SIG-M5 (cell line): ENCODE results near the gene OR5M8.

Experiments used
- DNase-seq: peaks from one replicate; lab custom pipeline; 2025; lab: John Stamatoyannopoulos, UW

OR5M8 gene

DNA sequence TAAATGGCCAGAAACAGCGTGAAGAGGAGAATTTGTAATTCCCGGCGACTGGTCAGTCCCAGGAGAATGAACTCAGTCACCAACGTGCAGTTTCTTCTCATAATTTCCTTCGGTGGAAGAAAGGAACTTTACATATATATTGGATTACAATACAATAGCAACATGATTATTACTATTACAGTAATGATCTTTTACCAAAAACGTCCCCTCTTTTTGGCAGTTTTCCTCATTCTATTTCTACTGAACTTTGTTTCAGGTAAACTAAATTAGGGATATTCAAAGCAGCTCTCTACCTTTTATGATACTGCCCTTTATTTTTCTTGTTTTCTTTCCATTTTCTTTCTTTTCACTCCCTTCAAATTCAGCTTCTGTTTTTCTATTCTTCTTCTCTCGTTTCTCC is at the start of gene OR5M8:
Gene OR5M8, minus strand, starts transcription at position 101 of the 400 bp plus-strand sequence. Its CDS starts 0 bp downstream, at position 101.
- no peak for DNase-seq

DNA sequence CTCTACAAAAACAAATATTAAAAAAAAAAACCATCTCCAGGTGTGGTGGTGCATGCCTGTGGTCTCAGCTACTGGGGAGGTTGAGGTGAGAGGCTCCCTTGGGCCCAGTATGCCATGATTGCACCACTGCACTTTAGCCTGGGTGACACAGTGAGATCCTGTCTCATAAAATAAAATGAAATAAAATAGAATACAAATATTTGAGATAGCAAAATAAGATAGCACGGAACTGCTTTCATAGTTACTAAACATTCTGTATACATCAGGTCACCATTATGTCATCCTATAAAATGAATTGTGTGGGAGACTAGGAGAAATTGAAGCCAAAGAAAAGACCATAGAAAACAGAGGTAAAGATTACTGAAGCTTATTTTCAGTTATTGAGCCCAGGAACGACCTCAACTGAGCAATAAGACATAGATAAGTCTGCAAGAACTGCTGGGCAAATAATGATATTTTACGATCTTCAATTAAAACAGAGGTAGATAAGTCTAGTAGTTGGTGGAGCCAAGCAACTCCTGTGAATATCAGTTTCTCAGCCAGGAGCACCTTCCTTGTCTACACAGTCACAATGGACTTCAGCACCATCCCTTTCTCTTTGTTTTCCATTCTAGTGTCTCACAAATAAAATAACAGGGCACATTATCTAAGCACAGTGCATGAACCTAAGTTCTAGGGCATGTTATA is 42.0 kb upstream of the OR5M8 start:
- no peak for DNase-seq

DNA sequence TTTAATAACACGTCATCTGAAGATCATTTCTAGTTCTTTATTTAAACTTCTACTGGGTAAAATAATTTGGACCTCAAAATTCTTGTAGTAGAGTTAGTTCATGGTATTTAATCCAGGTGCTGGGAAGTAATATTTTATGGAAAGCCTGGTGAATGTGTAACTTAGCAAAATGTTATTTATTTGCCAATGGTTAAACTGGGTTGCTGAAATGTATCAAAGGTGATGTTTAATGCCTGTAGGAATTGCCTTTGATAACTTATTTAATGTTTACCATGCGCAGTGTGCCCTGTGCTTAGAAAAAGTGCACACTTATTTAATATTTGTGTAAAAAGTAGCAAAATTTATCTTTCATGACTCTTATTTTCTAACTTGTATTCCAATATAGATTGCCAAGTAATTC is 40.7 kb upstream of the OR5M8 start:
- no peak for DNase-seq

DNA sequence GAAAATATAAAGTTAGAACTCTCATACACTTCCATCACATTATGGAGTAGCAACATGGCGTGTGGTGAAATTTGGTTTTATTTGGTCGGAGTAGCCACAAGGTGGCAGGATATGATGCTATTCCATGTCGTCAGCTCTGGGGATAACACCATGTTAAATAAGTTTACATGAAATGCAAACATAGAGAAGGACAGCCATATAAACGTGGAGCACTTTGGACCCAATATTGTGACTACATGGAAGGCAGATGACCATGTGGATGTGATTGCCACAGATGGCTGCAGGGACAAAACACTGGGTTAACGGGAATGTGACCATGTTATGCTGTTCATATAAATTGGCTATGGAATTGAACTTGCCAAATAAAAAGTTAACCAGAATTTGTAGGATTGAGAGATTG is 30.8 kb upstream of the OR5M8 start:
- DNase-seq = no peak

DNA sequence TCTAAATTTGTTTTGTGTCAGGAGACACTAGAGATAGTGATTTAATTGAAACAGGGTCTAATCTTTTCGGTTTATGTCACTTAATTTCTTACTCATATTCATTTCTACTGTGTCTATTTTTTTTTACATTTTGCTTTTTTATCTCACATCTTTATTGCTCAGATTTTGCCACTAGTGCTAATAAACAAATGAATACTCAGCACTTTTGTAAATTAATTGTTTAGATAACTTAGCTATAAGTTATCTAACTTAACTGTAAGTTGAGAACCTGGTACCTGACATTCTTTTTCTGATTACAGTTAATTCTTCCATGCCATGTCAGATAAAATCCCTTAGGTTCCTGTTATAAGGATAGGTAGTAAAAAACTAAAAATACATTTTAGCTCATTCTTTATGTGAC is 22.1 kb upstream of the OR5M8 start:
- no peak for DNase-seq

DNA sequence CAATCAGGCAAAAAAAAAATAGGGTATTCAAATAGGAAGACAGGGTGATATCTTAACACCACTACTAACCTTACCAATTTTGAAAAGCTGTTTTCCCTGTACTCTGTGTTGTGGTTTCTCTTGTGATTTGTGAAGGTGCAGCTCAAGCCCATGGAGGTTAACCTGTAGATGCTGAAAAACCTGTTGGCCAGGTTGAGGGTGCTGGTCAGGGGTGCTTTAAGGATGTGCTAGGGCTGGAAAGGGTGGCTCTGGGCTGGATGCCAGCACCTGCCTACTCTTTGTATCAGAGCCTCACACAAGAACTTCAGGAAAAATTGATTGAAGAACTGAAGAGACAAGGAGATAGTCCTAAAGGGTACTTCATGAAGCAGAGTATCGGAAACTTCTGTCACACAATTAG is 18.3 kb upstream of the OR5M8 start:
- no peak for DNase-seq

DNA sequence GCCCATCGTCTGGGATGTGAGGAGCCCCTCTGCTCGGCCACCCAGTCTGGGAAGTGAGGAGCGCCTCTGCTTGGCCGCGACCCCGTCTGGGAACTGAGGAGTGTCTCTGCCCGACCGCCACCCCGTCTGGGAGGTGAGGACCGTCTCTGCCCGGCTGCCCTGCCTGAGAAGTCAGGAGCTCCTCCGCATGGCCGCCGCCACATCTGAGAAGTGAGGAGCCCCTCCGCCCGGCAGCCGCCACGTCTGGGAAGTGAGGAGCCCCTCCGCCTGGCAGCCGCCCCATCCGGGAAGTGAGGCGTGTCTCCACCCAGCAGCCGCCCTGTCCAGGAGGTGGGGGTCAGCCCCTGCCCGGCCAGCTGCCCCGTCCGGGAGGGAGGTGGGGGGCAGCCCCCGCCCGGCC is 5.8 kb upstream of the OR5M8 start:
- no peak for DNase-seq

DNA sequence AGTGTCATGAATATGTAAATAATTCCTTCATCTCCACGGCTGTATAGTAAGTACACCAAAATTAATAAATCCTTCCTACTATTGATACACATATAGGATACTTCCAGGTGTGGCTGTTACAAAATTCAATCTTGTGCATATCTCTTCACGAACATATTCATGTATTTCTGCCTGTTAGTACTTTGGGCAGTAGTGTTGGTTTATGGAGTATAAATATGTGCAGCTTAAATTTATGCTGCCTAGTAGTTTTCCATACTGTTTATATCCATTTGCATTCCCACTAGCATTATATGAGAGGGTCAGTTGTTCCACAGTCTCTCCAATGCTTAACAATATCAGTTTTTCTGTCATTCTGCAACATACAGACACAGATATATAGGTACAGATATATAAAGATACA is 3.9 kb upstream of the OR5M8 start:
- DNase-seq = no peak

DNA sequence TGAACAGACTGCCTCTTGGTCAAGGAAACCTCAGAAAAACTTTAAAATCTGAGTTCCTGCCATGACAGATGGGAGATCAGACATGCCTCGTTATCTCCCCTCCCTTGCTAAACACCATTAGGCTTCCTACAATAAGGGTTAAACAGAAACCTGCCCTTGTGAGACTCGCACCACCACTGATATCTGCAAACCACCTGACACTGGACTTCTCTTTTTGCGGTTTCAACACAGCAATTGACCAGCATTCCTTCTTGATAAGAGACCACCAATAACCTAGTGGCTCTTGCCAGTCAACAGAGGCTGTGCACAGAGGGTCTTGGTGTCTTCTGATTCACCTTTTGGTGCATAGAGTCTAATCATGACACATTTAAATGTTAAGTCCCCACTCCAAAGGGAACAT is 4.4 kb downstream of the OR5M8 start:
- no peak for DNase-seq

DNA sequence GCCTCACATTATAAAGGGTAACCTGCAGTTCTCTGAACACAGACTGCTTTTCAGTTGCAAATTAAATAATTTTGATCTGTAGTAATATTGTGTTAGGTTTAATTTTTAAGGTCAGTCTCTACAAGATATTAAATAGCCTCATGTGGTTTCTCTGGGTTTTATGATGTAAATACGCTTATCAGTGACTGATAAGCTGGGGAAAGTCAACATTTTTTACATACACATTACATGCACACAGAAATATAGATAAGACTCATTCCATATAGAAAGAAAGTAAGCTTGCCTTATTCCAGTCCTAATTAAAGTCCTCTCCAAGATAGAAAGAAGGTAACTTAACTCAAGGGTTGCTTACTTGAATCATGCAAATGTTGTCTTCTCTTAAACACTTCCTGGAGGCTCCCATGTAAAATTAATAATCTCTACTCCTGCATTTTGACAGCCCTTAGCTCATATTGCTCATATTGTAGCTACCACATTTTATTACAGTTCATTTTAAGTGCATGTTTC is 16.4 kb downstream of the OR5M8 start:
- no peak for DNase-seq

DNA sequence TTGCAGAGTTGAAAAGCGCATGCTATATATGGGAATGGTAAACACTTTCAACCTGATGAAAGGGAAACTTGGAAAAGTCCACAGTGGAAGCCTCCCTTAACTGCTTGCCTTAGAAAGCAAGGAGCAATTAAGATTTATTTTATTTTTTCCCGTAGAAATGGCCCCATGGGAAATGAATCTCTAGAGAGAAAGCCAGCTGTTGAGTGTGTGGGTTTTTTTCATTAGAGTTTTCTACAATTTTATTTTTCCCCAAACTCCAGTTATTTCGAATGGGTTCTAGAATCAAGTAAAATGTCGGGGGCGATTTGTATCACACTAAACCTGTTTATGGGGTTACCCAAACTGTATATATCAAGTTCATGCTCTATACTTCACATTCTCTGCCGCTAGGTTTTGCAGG is 17.9 kb downstream of the OR5M8 start, which contains the start of gene OR5M3:
Gene OR5M3, minus strand, starts transcription at position 101 of the 400 bp plus-strand sequence. CDS start 2,855 bp downstream, outside the sequence.
- no peak for DNase-seq

DNA sequence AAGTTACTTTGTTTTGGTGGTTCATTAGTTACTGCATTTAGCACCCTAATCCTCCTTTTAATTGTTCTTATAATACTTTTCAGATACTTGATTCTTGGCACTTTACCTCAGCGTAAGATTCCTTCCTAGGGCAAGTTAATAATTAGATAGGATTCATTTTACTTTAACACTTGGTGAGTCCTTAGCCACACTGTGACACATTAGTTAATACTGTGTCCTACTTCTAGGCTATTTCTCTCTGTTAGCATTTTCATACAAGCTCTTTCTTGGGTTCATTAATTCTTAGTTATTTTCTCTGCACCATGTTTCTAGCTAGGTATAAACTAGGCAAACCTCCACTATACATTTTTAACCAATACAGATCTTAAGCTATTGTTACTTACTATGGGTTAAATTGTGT is 34.1 kb downstream of the OR5M8 start:
- DNase-seq = no peak

DNA sequence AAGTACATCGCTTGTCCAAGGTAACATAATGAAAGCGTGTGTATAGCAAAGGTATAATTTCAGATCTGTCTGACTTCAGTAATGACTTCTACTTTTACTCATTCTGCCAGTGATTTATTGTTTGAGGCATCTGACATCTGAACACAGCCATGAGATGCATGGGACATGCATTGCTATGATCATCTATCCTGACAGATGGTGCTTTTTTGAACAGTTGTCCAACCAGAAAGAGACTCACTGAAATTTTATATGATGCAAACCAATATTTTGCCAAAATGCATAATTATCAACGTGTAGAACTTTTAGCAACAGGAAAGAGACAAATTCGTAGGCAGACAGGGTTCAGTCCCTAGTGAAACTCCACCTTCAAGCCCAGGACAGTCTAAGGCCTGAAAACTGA is 37.6 kb downstream of the OR5M8 start:
- DNase-seq = no peak
